Heart right ventricle (tissue), 16 donors: Measurements from ENCODE around the gene PDZRN4. TPM values are rescaled to one million over a fixed set of nuclear protein-coding genes. Genes with fewer than 3 reads are reported as not detected.

Experiments
- ATAC-seq, 8 donors: fragments of 200-7000 bp; cut with Tn5 transposase; one replicate each; pipeline ENCODE4 v1.9.1; 2020; ENCODE audit warnings: mild to moderate bottlenecking in 8 of 8, moderate library complexity in 8 of 8, moderate number of reproducible peaks in 1 of 8
- DNase-seq, 2 donors: peaks; one replicate each; pipeline ENCODE4 v3.0.0-alpha.2; 2020
- H3K27ac ChIP-seq, 10 donors: fragments of 200-600 bp; sonication (generic) in 2 of 10; one replicate each; pipeline versions ENCODE4 v1.5.0 to v1.8.0; 2020 to 2022; ENCODE audit warnings: mild to moderate bottlenecking in 3 of 10
- H3K27me3 ChIP-seq, 7 donors: fragments of 200-600 bp; one replicate each; pipeline ENCODE4 v1.8.0; 2021 to 2022; ENCODE audit warnings: mild to moderate bottlenecking in 2 of 7
- H3K36me3 ChIP-seq, 9 donors: fragments of 200-600 bp; sonication (generic) in 1 of 9; one replicate each; pipeline versions ENCODE4 v1.5.0 to v1.8.0; 2020 to 2022; ENCODE audit warnings: mild to moderate bottlenecking in 2 of 9
- H3K4me1 ChIP-seq, 9 donors: fragments of 200-600 bp; sonication (generic) in 1 of 9; one replicate each; pipeline versions ENCODE4 v1.5.0 to v1.8.0; 2020 to 2022; ENCODE audit warnings: mild to moderate bottlenecking in 4 of 9
- H3K4me3 ChIP-seq, 10 donors: fragments of 200-600 bp; sonication (generic) in 2 of 10; one replicate each; pipeline versions ENCODE4 v1.5.0 to v1.8.0; 2020 to 2022; ENCODE audit warnings: mild to moderate bottlenecking in 7 of 10, moderate library complexity in 2 of 10
- H3K9me3 ChIP-seq, 11 donors: fragments of 200-600 bp in 10 of 11; sonication (generic) in 2 of 11; one replicate each; pipeline versions ENCODE4 v1.5.0 to v1.8.0; 2013 to 2022; ENCODE audit warnings: mild to moderate bottlenecking in 2 of 11, control low read depth in 1 of 11, moderate library complexity in 1 of 11
- CTCF ChIP-seq, 9 donors: fragments of 200-600 bp; sonication (generic) in 2 of 9; IDR thresholded peaks; one replicate each; pipeline versions ENCODE4 v1.5.0 to v1.8.0; 2021 to 2022; ENCODE audit warnings: antibody characterized with exemption in 9 of 9, mild to moderate bottlenecking in 5 of 9, moderate library complexity in 1 of 9
- WGBS, 2 donors: extraction: QIAGEN DNeasy Blood & Tissue Kit; methylation state at CpG; one replicate each; pipeline ENCODE4 v1.1.7; 2013; ENCODE audit warnings: inconsistent platforms in 1 of 2; 5-methylcytosine and 5-hydroxymethylcytosine counted together
- intact Hi-C, 10 donors: fragments of 100-400 bp; cut with DNase I; formaldehyde crosslinking; loops; one replicate each; pipeline versions ENCODE4 v1.11.1 to v1.14.2; 2022
- polyA plus RNA-seq, 2 donors: library from polyadenylated mRNA; stranded (reverse); fragments of 200-250 nt; gene quantifications; one replicate each; pipeline ENCODE4 v1.2.3, GENCODE V29; 2013
- total RNA-seq, 10 donors: library from RNA; stranded (reverse); fragmentation: NEBNext Ultra II Directional in 3 of 10; extraction: Animal tissue kit (Norgen Biotek cat#: 25700) in 3 of 10; gene quantifications; one replicate each; pipeline versions ENCODE4 v1.2.1 to v1.2.4, GENCODE V29; 2021 to 2023
- donor health status: Arrhythmogenic right ventricular cardiomyopathy.
- donor health status: ischemic (EF 13 %, LVEDD 7.1; RV severe dilation, severe dysfunction).
- donor health status: healthy with polysubstance abuse.
- donor health status: DM: no; HTN: yes; CAD: no.
- donor health status: DM: no; HTN: no; CAD: no.
- donor health status: ischemic (EF 25% LVEDD 6.9; RV normal size, moderate dysfunction).
- donor health status: ischemic (EF 25% LVEDD 5.7; RV mildly dilated, moderate dysfunction).
- donor health status: healthy.
- donor health status: DM: yes; HTN: yes; CAD: no.
- donor health status: Ischemic cardiomyopathy.
- donor health status: ischemic (EF 35%, LVEDD 5.7; RV mildly dilated, moderate dysfunction).
- donor health status: nonischemic (EF 11% LVEDD 7.7; RV severe dilation, severe dysfunction).
- donor health status: DM: yes; HTN: yes; CAD: no.
- donor health status: PGD.
- donor health status: ischemic (EF 29% LVEDD 5.4; RV normal size, mild dysfunction).
- donor health status: nonischemic (EF 23%, LVEDD 6.1; RV moderate dilation, normal function).

Gene PDZRN4
- total and polyA plus RNA-seq, 12 donors, result 0.04 to 0.28 (median 0.15) TPM; not detected in 5

GRCh38 chr12:41356181-41356580, 168.1 kb downstream of the PDZRN4 start:
- intact Hi-C loops, result no loop called here
- ATAC-seq, result no peak
- TF ChIP-seq CTCF (IDR thresholded peaks at IDR 0.05), result no peak
- Histone ChIP-seq H3K4me1 (no peaks in the 10 kb centered on the region), H3K27me3 (no peaks in the 10 kb centered on the region), H3K27ac (no peak overlapping the region), H3K4me3 (no peak overlapping the region), H3K9me3 (peaks cover 0 to 10% (median 0%) of the 10 kb centered on the region in 11 donors), H3K36me3 (no peaks in the 10 kb centered on the region)
- no peak for DNase-seq

- intact Hi-C loops, result no loop called here
- Histone ChIP-seq H3K4me1 (no peaks in the 10 kb centered on the region), H3K36me3 (no peaks in the 10 kb centered on the region), H3K27me3 (no peaks in the 10 kb centered on the region), H3K27ac (no peak overlapping the region), H3K4me3 (no peak overlapping the region), H3K9me3 (no peaks in the 10 kb centered on the region)
- 69 to 74% methylated on average over 7 of the region's 7 CpGs for WGBS, 2 donors
- no peak for TF ChIP-seq CTCF (IDR thresholded peaks at IDR 0.05)
- ATAC-seq, result no peak
- no peak for DNase-seq
These were observed 173.6 kb downstream of the PDZRN4 start for GRCh38 chr12:41361738-41362137.

- ATAC-seq, result no peak
- no peak for DNase-seq
- no peak for TF ChIP-seq CTCF (IDR thresholded peaks at IDR 0.05)
- Histone ChIP-seq H3K9me3 (no peaks in the 10 kb centered on the region), H3K4me3 (no peak overlapping the region), H3K36me3 (no peaks in the 10 kb centered on the region), H3K27ac (no peak overlapping the region), H3K27me3 (no peaks in the 10 kb centered on the region), H3K4me1 (no peaks in the 10 kb centered on the region)
- intact Hi-C loops, result no loop called here
- WGBS, 2 donors, result 37 to 40% methylated on average over 1 of the region's 1 CpG
These were observed 174.4 kb downstream of the PDZRN4 start for GRCh38 chr12:41362510-41362909.

- H3K4me1 ChIP-seq, result no peaks in the 10 kb centered on the region
- no peak for TF ChIP-seq CTCF (IDR thresholded peaks at IDR 0.05)
- peaks cover 0 to 3% (median 0%) of the 10 kb centered on the region in 11 donors for H3K9me3 ChIP-seq
- H3K27me3 ChIP-seq, result no peaks in the 10 kb centered on the region
- ATAC-seq (no peak), DNase-seq (no peak)
- no peak overlapping the region for H3K27ac ChIP-seq
- H3K36me3 ChIP-seq, result no peaks in the 10 kb centered on the region
- intact Hi-C loops, result no loop called here
- no peak overlapping the region for H3K4me3 ChIP-seq
These were observed 174.8 kb downstream of the PDZRN4 start for GRCh38 chr12:41362931-41363330.

GRCh38 chr12:41364211-41364610, 176.1 kb downstream of the PDZRN4 start:
- Histone ChIP-seq H3K27me3 (no peaks in the 10 kb centered on the region), H3K4me3 (no peak overlapping the region), H3K9me3 (peaks cover 0 to 12% (median 0%) of the 10 kb centered on the region in 11 donors), H3K36me3 (no peaks in the 10 kb centered on the region), H3K4me1 (no peaks in the 10 kb centered on the region), H3K27ac (no peak overlapping the region)
- no peak for TF ChIP-seq CTCF (IDR thresholded peaks at IDR 0.05)
- ATAC-seq (no peak), DNase-seq (no peak)
- intact Hi-C loops, result no loop called here
- WGBS, 2 donors, result 83 to 85% methylated on average over 1 of the region's 1 CpG
